Activated CD8-positive, alpha-beta T cell treated with anti-CD3 and anti-CD28 coated beads for 36 hours (primary cell): ENCODE results near the gene CREB3L1. TPM values are rescaled to one million over a fixed set of nuclear protein-coding genes. Genes with fewer than 3 reads are reported as not detected.
A peak's percentile ranks its signal among the peaks of the same experiment; 100 is the strongest.

Experiments
- ATAC-seq: fragments of 200-7000 bp; cut with Tn5 transposase; one replicate; pipeline ENCODE4 v1.10.0; 2021; ENCODE audit warnings: mild to moderate bottlenecking, moderate library complexity
- CTCF ChIA-PET: fragments of 350-600 bp; sonication (Branson Sonifier 250); formaldehyde crosslinking; loops from one replicate; lab custom pipeline; 2021; ENCODE audit warnings: antibody characterized with exemption; lab: Charles Lee
- POLR2A ChIA-PET: fragments of 350-600 bp; sonication (Branson Sonifier 250); formaldehyde crosslinking; loops from one replicate; lab custom pipeline; 2021; ENCODE audit warnings: antibody characterized with exemption; lab: Charles Lee
- DNase-seq: peaks from one replicate; pipeline ENCODE4 v3.0.0-alpha.2; 2020
- H3K27ac Mint-ChIP-seq: one replicate; pipeline ENCODE4 v1.8.0; 2021; ENCODE audit warnings: mild to moderate bottlenecking, mixed read lengths
- H3K27me3 Mint-ChIP-seq: one replicate; pipeline ENCODE4 v1.8.0; 2021; ENCODE audit warnings: mixed read lengths
- H3K36me3 Mint-ChIP-seq: one replicate; pipeline ENCODE4 v1.8.0; 2021; ENCODE audit warnings: low read depth, mixed read lengths
- H3K4me1 Mint-ChIP-seq: one replicate; pipeline ENCODE4 v1.8.0; 2021; ENCODE audit warnings: low read depth, mixed read lengths
- H3K4me3 Mint-ChIP-seq: one replicate; pipeline ENCODE4 v1.8.0; 2021; ENCODE audit warnings: mild to moderate bottlenecking, moderate library complexity, mixed read lengths
- H3K9me3 Mint-ChIP-seq: one replicate; pipeline ENCODE4 v1.8.0; 2021; ENCODE audit warnings: mixed read lengths
- CTCF ChIP-seq: fragments of 200-600 bp; IDR thresholded peaks from one replicate; pipeline ENCODE4 v1.8.0; 2022; ENCODE audit warnings: antibody characterized with exemption, mild to moderate bottlenecking
- intact Hi-C: fragments of 100-400 bp; cut with micrococcal nuclease; formaldehyde crosslinking; loops from one replicate; pipeline ENCODE4 v1.10.0; 2022
- total RNA-seq, 2 experiments: library from RNA; stranded (reverse); gene quantifications; one replicate each; pipeline ENCODE4 v1.2.3, GENCODE V29; 2021

The CREB3L1 gene
- total RNA-seq, 2 experiments from 2014 or later: not detected

GRCh38 chr11:46242952-46243795 lies 34.3 kb upstream of the CREB3L1 start:
- Mint-ChIP-seq H3K4me3 (peak overlapping the region; percentile 91), H3K36me3 (no peaks in the 10 kb centered on the region), H3K4me1 (peaks cover 26% of the 10 kb centered on the region), H3K27ac (peak overlapping the region; percentile 93), H3K9me3 (no peaks in the 10 kb centered on the region), H3K27me3 (peaks cover 2% of the 10 kb centered on the region)
- intact Hi-C loops: no loop called here
- ChIA-PET CTCF (interaction anchor here (0.6 to 9.6 kb wide), 21 partner anchors 16 to 371 kb away, joined by 3 to 382 read pairs (median 5); partner anchors contain the start of gene CREB3L1), POLR2A (interaction anchor here (0.7 to 1.7 kb wide), 12 partner anchors 22 to 439 kb away, joined by 3 to 7 read pairs (median 4); partner anchors contain the start of gene SLC35C1)
- peak; percentile 81 for ATAC-seq
- peak; percentile 95 for DNase-seq
- TF ChIP-seq CTCF: no peak

- no peak for DNase-seq
- Mint-ChIP-seq H3K27me3 (peaks cover 2% of the 10 kb centered on the region), H3K9me3 (no peaks in the 10 kb centered on the region), H3K4me3 (peak overlapping the region; percentile 91), H3K27ac (peak overlapping the region; percentile 93), H3K36me3 (no peaks in the 10 kb centered on the region), H3K4me1 (peaks cover 25% of the 10 kb centered on the region)
- POLR2A ChIA-PET: interaction anchor here (0.7 to 1.7 kb wide), 8 partner anchors 22 to 135 kb away, joined by 3 to 7 read pairs (median 4); no protein-coding TSS in a partner anchor
- CTCF ChIA-PET: interaction anchor here (0.6 to 9.6 kb wide), 18 partner anchors 15 to 317 kb away, joined by 3 to 382 read pairs (median 5); partner anchors contain the start of gene CREB3L1
- intact Hi-C loops: no loop called here
- no peak for TF ChIP-seq CTCF
- ATAC-seq: no peak
Observed at GRCh38 chr11:46243796-46244109, 33.7 kb upstream of the CREB3L1 start.

- no peak for TF ChIP-seq CTCF
- ChIA-PET CTCF (interaction anchor here (1.2 to 1.3 kb wide), 2 partner anchors 61 to 105 kb away, joined by 3 to 5 read pairs; no protein-coding TSS in a partner anchor), POLR2A (no interaction called here)
- ATAC-seq (no peak), DNase-seq (no peak)
- H3K27ac Mint-ChIP-seq: no peak overlapping the region
- no peaks in the 10 kb centered on the region for H3K9me3 Mint-ChIP-seq
- H3K4me1 Mint-ChIP-seq: peaks cover 20% of the 10 kb centered on the region
- no peaks in the 10 kb centered on the region for H3K36me3 Mint-ChIP-seq
- H3K27me3 Mint-ChIP-seq: peaks cover 2% of the 10 kb centered on the region
- H3K4me3 Mint-ChIP-seq: no peak overlapping the region
- intact Hi-C loops: no loop called here
Observed at GRCh38 chr11:46246521-46246920, 30.9 kb upstream of the CREB3L1 start.

GRCh38 chr11:46247090-46247489 lies 30.4 kb upstream of the CREB3L1 start:
- no peak for TF ChIP-seq CTCF
- ATAC-seq (no peak), DNase-seq (no peak)
- H3K4me1 Mint-ChIP-seq: peaks cover 19% of the 10 kb centered on the region
- intact Hi-C loops: no loop called here
- no peak overlapping the region for H3K27ac Mint-ChIP-seq
- ChIA-PET CTCF (interaction anchor here (1.2 to 1.3 kb wide), 2 partner anchors 61 to 104 kb away, joined by 3 to 5 read pairs; no protein-coding TSS in a partner anchor), POLR2A (interaction anchor here (0.7 kb wide), 1 partner anchor 62 kb away, joined by 4 read pairs; no protein-coding TSS in a partner anchor)
- H3K36me3 Mint-ChIP-seq: no peaks in the 10 kb centered on the region
- no peak overlapping the region for H3K4me3 Mint-ChIP-seq
- no peaks in the 10 kb centered on the region for H3K9me3 Mint-ChIP-seq
- peaks cover 2% of the 10 kb centered on the region for H3K27me3 Mint-ChIP-seq

GRCh38 chr11:46247659-46248058 lies 29.8 kb upstream of the CREB3L1 start:
- peak; percentile 63 for DNase-seq
- TF ChIP-seq CTCF: peak; percentile 54
- CTCF ChIA-PET: interaction anchor here (1.2 to 3.9 kb wide), 4 partner anchors 60 to 104 kb away, joined by 3 to 20 read pairs (median 4); no protein-coding TSS in a partner anchor
- Mint-ChIP-seq H3K36me3 (no peaks in the 10 kb centered on the region), H3K4me3 (no peak overlapping the region), H3K9me3 (no peaks in the 10 kb centered on the region), H3K27me3 (peaks cover 2% of the 10 kb centered on the region), H3K4me1 (peaks cover 13% of the 10 kb centered on the region), H3K27ac (no peak overlapping the region)
- no peak for ATAC-seq
- intact Hi-C loops: no loop called here
- POLR2A ChIA-PET: no interaction called here
